Caco-2 (cell line): Measurements from ENCODE around the gene CEP170. TPM values are rescaled to one million over a fixed set of nuclear protein-coding genes. Genes with fewer than 3 reads are reported as not detected.
"Not testable (repeated sequence)": the region's sequence is repeated elsewhere in the genome, so short reads cannot be mapped to it uniquely, and the experiment has no call there.

ENCODE experiments used
- BruUV-seq: library from RNA; stranded (reverse); fragments of 400-500 nt; replicated peaks from 2 replicates; lab custom pipeline; 2021; lab: Mats Ljungman, UMichigan
- CTCF ChIA-PET: fragments of 300-600 bp; sonication (Branson Sonifier 250); formaldehyde crosslinking; loops from one replicate; lab custom pipeline; 2022; ENCODE audit warnings: antibody characterized with exemption; lab: Charles Lee
- POLR2A ChIA-PET: fragments of 300-600 bp; sonication (Branson Sonifier 250); formaldehyde crosslinking; loops from one replicate; lab custom pipeline; 2022; ENCODE audit warnings: antibody characterized with exemption; lab: Charles Lee
- DNase-seq, 2 experiments: peaks; one replicate each; pipeline versions ENCODE4 v3.0.0 to v3.0.0-alpha.2; 2020 to 2022
- H3K27me3 ChIP-seq: replicated peaks from 2 replicates; pipeline ENCODE4 v1.6.0; 2011; ENCODE audit warnings: low read length; ENCODE audit not compliant: control insufficient read depth, insufficient read depth
- H3K36me3 ChIP-seq: 2 replicates; pipeline ENCODE4 v1.5.1; 2011; ENCODE audit warnings: low read length; ENCODE audit not compliant: control insufficient read depth, insufficient read depth
- H3K4me1 ChIP-seq: fragments of 250-450 bp; sonication (Bioruptor Pico); 2 replicates; pipeline ENCODE4 v1.5.1; 2020; ENCODE audit warnings: mild to moderate bottlenecking
- H3K4me3 ChIP-seq: 2 replicates; pipeline ENCODE4 v1.5.1; 2011; ENCODE audit warnings: low read depth, mild to moderate bottlenecking, control low read depth, low read length
- H3K9me3 ChIP-seq: fragments of 250-450 bp; sonication (Bioruptor Pico); 2 replicates; pipeline ENCODE4 v1.5.1; 2020; ENCODE audit warnings: mild to moderate bottlenecking, moderate library complexity
- H3K27ac Mint-ChIP-seq: one replicate; pipeline ENCODE4 v1.8.0; 2022; ENCODE audit warnings: mixed read lengths; ENCODE audit not compliant: unreplicated experiment
- H3K27me3 Mint-ChIP-seq: one replicate; pipeline ENCODE4 v1.8.0; 2022; ENCODE audit warnings: mixed read lengths; ENCODE audit not compliant: insufficient read depth, unreplicated experiment
- H3K36me3 Mint-ChIP-seq: one replicate; pipeline ENCODE4 v1.8.0; 2022; ENCODE audit warnings: mild to moderate bottlenecking, mixed read lengths; ENCODE audit not compliant: insufficient read depth, unreplicated experiment
- H3K4me1 Mint-ChIP-seq: one replicate; pipeline ENCODE4 v1.8.0; 2022; ENCODE audit warnings: low read depth, mixed read lengths; ENCODE audit not compliant: unreplicated experiment
- H3K4me3 Mint-ChIP-seq: one replicate; pipeline ENCODE4 v1.8.0; 2022; ENCODE audit warnings: mild to moderate bottlenecking, moderate library complexity, mixed read lengths; ENCODE audit not compliant: unreplicated experiment
- H3K9me3 Mint-ChIP-seq: one replicate; pipeline ENCODE4 v1.8.0; 2022; ENCODE audit warnings: mixed read lengths; ENCODE audit not compliant: unreplicated experiment
- CTCF ChIP-seq, 2 experiments: fragments of 200-600 bp in 1 of 2; IDR thresholded peaks; 1 replicate in 1 of 2; 2 replicates in 1 of 2; pipeline versions ENCODE4 v1.5.1 to v1.8.0; 2011 to 2022; ENCODE audit warnings: antibody characterized with exemption in 1 of 2, control low read depth in 1 of 2, inconsistent platforms in 1 of 2, low read depth in 1 of 2, low read length in 1 of 2, mild to moderate bottlenecking in 1 of 2, moderate library complexity in 1 of 2; ENCODE audit not compliant: insufficient read depth in 1 of 2, severe bottlenecking in 1 of 2, unreplicated experiment in 1 of 2
- intact Hi-C: fragments of 100-400 bp; cut with micrococcal nuclease; formaldehyde crosslinking; loops from one replicate; pipeline ENCODE4 v1.10.0; 2022; ENCODE audit not compliant: unreplicated experiment
- total RNA-seq: library from RNA; stranded (reverse); gene quantifications from 2 replicates; pipeline ENCODE4 v1.2.3, GENCODE V29; 2022

CEP170 gene
- total RNA-seq, 1 experiment from 2014 or later, result 22.4 TPM

- Mint-ChIP-seq H3K9me3 (no peaks in the 10 kb centered on the region), H3K4me3 (no peak overlapping the region), H3K27ac (no peak overlapping the region), H3K4me1 (no peaks in the 10 kb centered on the region), H3K27me3 (no peaks in the 10 kb centered on the region), H3K36me3 (peaks cover 15% of the 10 kb centered on the region)
- no peak for DNase-seq
- no peak for TF ChIP-seq CTCF (IDR thresholded peaks at IDR 0.05; ENCODE audit: insufficient read depth in 1 of 2, low read depth in 1 of 2, low read length in 1 of 2, severe bottlenecking in 1 of 2, unreplicated experiment in 1 of 2)
- intact Hi-C loops, result no loop called here
- Histone ChIP-seq H3K36me3 (no peaks in the 10 kb centered on the region), H3K4me3 (no peak overlapping the region), H3K4me1 (no peaks in the 10 kb centered on the region), H3K27me3 (no peaks in the 10 kb centered on the region), H3K9me3 (no peaks in the 10 kb centered on the region)
- ChIA-PET POLR2A (no interaction called here), CTCF (no interaction called here)
- BruUV-seq, result no TSS peak
Observed at GRCh38 chr1:243216741-243217140, 38.3 kb downstream of the CEP170 start.

- H3K36me3 ChIP-seq, H3K27ac Mint-ChIP-seq, H3K9me3 Mint-ChIP-seq, H3K4me1 ChIP-seq, BruUV-seq, H3K4me3 ChIP-seq, CTCF ChIA-PET, DNase-seq, POLR2A ChIA-PET, H3K27me3 Mint-ChIP-seq, H3K27me3 ChIP-seq, H3K4me3 Mint-ChIP-seq, H3K4me1 Mint-ChIP-seq, H3K36me3 Mint-ChIP-seq, intact Hi-C loops, H3K9me3 ChIP-seq: not testable (repeated sequence)
Observed at GRCh38 chr1:243215276-243215875, 39.7 kb downstream of the CEP170 start.

GRCh38 chr1:243213045-243213787 lies 41.9 kb downstream of the CEP170 start:
- CTCF ChIA-PET, result no interaction called here
- POLR2A ChIA-PET, result no interaction called here

GRCh38 chr1:243211984-243212383 lies 43.1 kb downstream of the CEP170 start:
- DNase-seq, H3K4me3 ChIP-seq, H3K4me1 ChIP-seq, H3K4me1 Mint-ChIP-seq, intact Hi-C loops, H3K27me3 Mint-ChIP-seq, H3K9me3 Mint-ChIP-seq, POLR2A ChIA-PET, BruUV-seq, H3K27ac Mint-ChIP-seq, H3K36me3 ChIP-seq, H3K27me3 ChIP-seq, H3K4me3 Mint-ChIP-seq, CTCF ChIA-PET, H3K9me3 ChIP-seq, H3K36me3 Mint-ChIP-seq: not testable (repeated sequence)

More at GRCh38 chr1:243213045-243213787, 41.9 kb downstream of the CEP170 start:
- no peak for TF ChIP-seq CTCF (IDR thresholded peaks at IDR 0.05; ENCODE audit: insufficient read depth in 1 of 2, low read depth in 1 of 2, low read length in 1 of 2, severe bottlenecking in 1 of 2, unreplicated experiment in 1 of 2)
- no peaks in the 10 kb centered on the region for H3K27me3 ChIP-seq
- intact Hi-C loops, result no loop called here
- DNase-seq, result no peak
- no peaks in the 10 kb centered on the region for H3K4me1 Mint-ChIP-seq
- H3K9me3 Mint-ChIP-seq, result no peaks in the 10 kb centered on the region
- H3K27me3 Mint-ChIP-seq, result no peaks in the 10 kb centered on the region
- peaks cover 2% of the 10 kb centered on the region for H3K36me3 Mint-ChIP-seq
- no peak overlapping the region for H3K4me3 Mint-ChIP-seq
- no peak overlapping the region for H3K27ac Mint-ChIP-seq
- no peaks in the 10 kb centered on the region for H3K9me3 ChIP-seq
- no peak overlapping the region for H3K4me3 ChIP-seq
- no TSS peak for BruUV-seq
- no peaks in the 10 kb centered on the region for H3K36me3 ChIP-seq
- H3K4me1 ChIP-seq, result no peaks in the 10 kb centered on the region

GRCh38 chr1:243205026-243205501 lies 50.0 kb downstream of the CEP170 start:
- H3K4me1 ChIP-seq, CTCF ChIA-PET, H3K4me3 ChIP-seq, H3K27ac Mint-ChIP-seq, H3K27me3 ChIP-seq, H3K36me3 Mint-ChIP-seq, POLR2A ChIA-PET, H3K9me3 Mint-ChIP-seq, H3K4me3 Mint-ChIP-seq, intact Hi-C loops, H3K36me3 ChIP-seq, DNase-seq, H3K27me3 Mint-ChIP-seq, H3K4me1 Mint-ChIP-seq, BruUV-seq, H3K9me3 ChIP-seq: not testable (repeated sequence)
